Measurements from ENCODE around the gene VAPA.

Gene VAPA

GRCh38 chr18:9915291-9916076, 1.7 kb downstream of the VAPA start:
- no peak for DNase-seq

GRCh38 chr18:9916077-9916639, 2.3 kb downstream of the VAPA start:
- DNase-seq: no peak

GRCh38 chr18:9916808-9917207, 3.0 kb downstream of the VAPA start:
- no peak for DNase-seq

- no peak for DNase-seq
These were observed 4.3 kb downstream of the VAPA start for GRCh38 chr18:9918016-9918680.

DNA sequence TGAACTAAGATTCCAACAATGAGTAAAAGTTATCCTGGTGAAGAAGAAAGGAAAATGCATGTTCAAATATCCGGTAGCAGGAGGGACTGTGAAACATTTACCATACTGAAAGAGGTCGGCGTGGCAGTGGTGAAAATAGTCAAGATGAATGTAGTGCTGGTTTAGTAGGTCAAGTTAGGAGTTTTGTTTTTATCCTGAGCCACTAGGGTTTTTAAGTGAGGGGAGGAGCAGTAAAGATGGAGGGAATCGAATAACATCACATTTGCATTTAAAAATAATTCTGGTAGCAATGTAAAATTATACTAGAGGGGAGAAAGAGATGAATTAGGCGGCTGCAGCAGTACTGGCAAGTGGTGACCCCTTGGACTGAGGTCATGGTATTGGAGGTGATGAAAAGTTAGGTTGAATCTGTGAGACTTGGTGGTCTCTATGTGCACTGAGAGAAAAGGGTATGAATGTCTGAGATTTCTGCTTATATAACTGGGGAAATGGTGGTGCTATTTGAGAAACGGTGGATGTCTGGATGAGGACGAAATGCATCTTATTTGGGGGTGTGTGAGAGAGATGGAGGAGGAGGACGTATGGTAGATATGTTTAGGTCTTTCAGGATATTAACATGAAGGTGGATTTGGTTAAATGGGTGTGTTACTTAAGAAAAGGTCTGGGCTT, 5.9 kb downstream of the VAPA start:
- no peak for DNase-seq

GRCh38 chr18:9922592-9923311, 8.9 kb downstream of the VAPA start:
- DNase-seq: no peak

- DNase-seq: no peak
These were observed 10.6 kb downstream of the VAPA start for GRCh38 chr18:9924371-9924943.

- no peak for DNase-seq
These were observed 11.6 kb downstream of the VAPA start for GRCh38 chr18:9925369-9925768.

- DNase-seq: no peak
These were observed 12.0 kb downstream of the VAPA start for GRCh38 chr18:9925795-9926194.

DNA sequence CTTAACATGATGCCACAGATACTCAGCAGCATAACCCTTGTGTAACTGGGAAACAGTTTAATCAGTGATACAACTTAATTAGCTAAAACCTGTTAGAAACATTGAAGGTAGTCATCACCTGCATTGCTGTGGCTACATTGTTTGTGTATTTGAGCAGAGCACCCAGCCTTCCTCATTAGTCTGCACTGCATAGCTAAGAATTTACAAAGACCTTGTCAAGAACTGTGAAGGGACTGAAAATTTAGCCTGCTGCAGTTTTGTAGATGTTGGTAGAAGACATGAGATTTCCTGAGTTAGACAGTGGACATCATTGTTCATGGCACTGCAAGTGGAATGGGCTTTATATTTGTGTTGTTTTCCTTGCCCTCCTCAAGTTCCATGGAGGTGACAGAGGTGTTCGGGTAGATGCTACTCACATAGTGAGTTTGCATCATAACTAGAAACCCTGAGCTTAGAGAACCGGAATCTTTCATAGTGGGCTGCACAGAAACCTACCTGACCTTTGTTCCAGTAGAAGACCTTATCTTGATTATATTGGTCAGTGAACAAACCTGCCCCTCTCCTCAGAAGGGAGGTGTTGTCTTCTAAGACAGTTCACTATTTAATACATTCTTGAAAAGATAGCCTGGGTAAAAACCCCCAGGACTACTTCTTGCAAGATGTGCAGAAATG, 12.5 kb downstream of the VAPA start:
- DNase-seq: no peak

DNA sequence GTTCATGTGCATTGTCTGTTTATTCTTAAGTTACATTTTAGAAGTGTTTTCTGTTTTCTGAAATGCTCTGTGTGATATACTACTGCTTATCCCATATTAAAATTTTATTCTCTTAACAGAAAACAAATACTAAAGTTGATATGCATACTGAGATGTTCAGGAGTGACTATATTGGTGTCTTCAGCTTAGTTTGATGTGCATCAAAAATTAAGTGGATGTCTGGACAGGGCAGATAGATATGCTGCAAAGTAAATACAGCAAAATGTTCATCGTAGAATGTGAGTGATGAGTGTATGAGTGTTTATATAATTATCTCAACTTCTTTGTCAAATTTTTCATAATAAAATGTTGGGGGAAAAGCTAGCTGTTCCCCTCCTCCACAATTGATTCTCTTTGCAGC, 13.2 kb downstream of the VAPA start:
- no peak for DNase-seq

DNA sequence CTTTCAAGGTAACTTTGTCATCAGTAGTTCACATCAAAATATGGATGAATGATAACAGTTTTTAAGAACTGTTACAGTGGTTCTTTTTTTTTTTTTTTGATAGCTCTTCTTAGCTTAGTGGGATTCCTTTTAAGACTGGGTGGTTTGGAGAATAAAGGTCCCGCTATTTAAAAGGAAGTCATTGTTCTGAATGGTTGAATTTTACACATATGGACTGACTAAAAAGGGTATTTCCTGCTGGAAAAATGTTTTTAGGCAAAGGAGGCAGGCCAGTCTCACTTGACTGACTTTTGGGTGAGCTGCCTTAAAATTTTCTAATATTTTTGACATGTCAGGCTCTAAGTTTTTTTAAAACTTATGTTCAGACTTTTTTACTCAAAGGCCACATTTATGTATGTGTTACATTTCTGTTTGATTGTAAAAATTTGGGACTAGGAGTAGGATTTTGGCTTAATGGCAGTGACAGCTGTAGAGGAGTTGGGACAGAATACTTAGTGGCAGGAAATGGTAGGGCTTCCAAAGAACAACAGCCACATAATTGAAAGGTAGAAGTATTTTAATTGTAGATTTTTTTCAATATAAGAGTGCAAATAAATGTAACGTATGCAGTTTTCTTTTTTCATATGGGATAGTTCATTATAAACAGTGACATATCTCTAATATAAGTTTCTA, 13.7 kb downstream of the VAPA start:
- DNase-seq: no peak

GRCh38 chr18:9928646-9929259, 14.9 kb downstream of the VAPA start:
- DNase-seq: no peak

- DNase-seq: no peak
These were observed 16.6 kb downstream of the VAPA start for GRCh38 chr18:9930299-9930884.

DNA sequence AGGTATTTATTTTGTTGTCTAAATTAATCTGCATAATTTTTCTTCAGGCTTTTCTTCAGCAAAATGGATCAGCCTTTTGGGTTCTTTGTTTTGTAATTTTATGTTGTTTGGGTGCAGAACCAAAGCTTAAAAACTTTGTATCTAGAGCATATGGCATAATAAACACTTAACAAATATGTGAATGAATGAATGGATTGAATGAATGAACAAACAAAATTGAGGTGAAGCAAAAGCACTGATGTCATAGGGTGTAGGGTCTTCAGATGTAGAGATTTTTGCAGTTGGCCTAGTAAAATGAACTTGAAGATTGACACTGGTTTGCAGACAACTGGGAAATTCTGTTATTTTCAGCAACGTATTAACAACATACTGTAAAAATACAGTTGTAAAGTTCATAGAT, 17.3 kb downstream of the VAPA start:
- DNase-seq: no peak

- DNase-seq: no peak
These were observed 17.9 kb downstream of the VAPA start for GRCh38 chr18:9931678-9932077.

GRCh38 chr18:9933865-9934264, 20.0 kb downstream of the VAPA start:
- no peak for DNase-seq

GRCh38 chr18:9934274-9934673, 20.5 kb downstream of the VAPA start:
- DNase-seq: no peak

DNA sequence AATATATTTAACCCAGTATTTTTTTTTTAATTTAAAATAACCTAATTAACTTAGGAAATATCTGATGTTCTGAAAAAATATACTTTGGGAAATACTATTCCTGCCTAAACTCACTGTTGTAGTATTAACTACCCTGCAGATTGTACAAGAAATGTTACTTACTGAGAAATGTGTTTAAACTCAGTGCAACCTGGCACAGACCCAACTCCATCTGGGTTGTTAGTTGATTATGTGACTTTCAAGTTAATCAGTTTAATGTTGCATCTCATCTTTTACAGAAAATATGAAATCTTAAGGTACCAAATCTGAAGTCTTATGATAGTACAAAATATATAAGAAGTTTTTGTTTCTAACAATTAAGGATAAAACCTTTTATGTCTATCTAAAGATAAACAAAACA, 27.3 kb downstream of the VAPA start:
- no peak for DNase-seq

DNA sequence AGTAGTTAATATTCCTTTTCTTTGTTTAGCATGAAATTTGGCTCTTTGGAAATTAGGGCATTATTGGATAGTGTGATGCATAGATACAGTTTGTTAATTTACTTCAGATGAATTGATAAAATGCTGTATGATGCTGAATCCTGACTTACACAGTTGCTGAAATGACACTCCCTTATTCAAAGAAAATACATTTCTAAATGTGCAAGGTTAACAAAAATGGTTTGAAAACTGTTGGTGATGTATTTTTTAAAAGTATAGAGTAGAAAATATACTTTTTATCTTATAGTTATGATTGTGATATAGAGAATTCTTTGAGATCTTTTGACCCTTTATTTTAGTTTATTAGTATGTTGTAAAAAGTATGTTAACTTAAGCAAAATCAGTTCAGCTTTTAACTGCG, 27.8 kb downstream of the VAPA start:
- no peak for DNase-seq

- no peak for DNase-seq
These were observed 29.5 kb downstream of the VAPA start for GRCh38 chr18:9943311-9943710.

Measured in cerebellar nuclear complex (tissue), 1 donor.